GM19025 (cell line): ENCODE results near the gene ASTL.
"Not testable (repeated sequence)": the region's sequence is repeated elsewhere in the genome, so short reads cannot be mapped to it uniquely, and the experiment has no call there.

ENCODE experiments used
- ATAC-seq: cut with Tn5 transposase; IDR thresholded peaks from one replicate; pipeline ENCODE4 v1.9.1; 2021; ENCODE audit warnings: mild to moderate bottlenecking, low read depth, moderate library complexity; ENCODE audit not compliant: unreplicated experiment

ASTL gene

DNA sequence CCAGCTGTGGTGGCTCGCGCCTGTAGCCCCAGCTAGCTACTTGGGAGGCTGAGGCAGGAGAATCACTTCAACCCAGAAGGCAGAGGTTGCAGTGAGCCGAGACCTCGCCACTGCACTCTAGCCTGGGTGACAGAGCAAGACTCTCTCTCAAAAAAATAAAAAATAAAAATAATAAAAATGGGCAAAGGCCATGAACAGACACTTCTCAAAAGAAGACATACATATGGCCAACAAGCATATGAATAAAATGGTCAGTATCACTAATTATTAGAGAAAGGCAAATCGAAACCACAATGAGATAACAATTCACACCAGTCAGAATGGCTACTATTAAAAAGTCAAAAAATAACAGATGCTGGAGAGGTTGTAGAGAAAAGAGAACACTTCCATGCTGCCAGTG is 22.1 kb upstream of the ASTL start:
- not testable (repeated sequence) for ATAC-seq

DNA sequence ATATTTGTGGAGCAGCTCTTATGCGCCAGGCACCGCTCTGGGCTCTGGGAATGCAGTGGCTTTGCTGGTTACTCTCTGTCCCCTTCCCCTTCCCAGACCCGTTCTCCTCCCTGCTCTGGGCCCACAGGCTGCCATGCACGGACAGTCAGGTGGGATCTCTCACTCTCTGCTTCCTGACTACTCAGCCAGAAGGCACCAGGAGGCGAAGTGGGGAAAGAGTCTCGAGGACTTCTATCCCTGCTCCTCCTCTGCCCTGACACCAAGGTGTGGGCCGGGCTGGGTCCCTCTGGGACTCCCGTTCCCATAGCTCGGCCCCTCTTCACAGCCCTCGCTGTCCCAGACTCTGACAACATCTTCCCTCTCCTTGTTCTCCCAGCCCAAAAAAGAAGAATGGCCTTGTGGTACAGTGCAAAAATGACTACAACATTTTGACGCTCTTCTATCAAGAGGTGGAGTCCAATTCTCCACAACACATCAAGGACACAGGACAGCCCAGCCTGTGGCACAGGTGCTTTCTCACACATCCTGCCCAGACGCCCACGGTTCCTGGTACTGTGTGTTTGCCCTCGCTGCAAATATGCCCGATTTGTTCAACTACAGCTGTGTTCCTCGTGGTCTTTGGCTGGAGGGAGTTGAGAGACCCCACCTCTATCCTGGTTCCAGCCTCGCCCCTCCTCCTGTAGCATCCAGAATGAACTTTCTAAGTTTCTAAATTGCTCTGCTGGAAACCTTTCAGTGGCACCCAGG is 21.0 kb upstream of the ASTL start:
- ATAC-seq = no peak

DNA sequence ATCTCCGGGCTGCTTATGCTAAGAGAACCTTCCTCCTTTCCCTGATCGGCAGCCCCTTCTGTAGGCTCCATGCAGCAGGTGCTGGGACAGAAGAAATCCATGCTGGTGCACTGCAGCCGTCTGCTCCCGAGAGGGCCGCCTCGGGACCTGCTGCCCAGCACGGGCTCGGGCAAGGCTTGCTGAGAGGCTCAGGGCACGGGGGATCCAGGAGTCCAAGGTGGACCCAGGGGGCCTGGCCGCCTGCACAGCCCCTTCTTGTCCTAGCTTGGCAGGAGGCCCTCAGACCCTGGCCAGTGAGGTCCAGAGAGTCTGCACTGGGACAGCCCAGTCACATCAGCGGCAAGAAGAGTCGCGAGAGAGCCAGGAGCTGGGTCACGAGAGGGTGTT is 20.2 kb upstream of the ASTL start:
- no peak for ATAC-seq

DNA sequence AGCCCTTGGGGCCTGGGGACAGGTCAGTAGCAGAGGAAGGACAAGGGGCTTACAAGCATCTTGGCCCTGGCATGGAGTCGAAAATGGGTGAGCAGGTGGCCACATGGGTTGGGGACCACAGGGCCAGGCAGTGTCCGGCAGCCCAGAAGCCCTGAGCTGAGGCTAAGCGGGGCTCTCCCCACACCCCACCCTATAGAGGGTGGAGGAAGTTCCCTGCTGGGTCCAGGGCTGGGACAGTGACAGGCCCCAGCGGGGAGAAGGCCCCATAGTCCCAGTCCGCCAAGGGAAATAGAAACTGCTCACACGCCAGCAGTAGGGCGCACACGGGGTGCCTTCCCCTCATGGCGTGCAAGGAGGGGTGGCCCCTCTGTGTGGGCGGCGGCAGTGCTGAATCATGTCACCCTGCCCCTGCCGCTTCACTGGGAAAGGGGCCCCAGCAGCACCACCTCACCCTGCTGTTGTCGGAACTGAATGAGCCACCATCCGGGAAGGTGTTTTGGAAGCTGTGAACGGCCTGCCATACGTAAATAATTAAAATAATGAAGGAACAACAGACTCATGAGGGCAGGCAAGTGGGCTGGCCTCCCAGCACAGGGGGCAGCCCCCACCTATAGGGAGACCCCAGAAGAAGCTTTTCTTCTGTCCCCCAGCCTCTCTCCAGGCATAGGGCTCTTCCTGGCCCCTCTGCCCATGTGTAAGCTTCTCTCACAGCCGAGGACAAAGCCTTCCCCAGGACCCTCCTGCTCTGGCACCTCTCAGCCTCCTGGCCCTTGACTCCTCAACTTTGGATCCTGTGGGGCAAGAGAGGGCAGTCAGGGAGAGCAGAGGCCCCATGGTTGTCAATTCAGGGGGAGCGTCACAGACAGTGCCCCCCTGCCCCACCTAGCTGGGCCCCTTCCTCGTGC is 19.6 kb upstream of the ASTL start:
- ATAC-seq = peak; percentile 59

DNA sequence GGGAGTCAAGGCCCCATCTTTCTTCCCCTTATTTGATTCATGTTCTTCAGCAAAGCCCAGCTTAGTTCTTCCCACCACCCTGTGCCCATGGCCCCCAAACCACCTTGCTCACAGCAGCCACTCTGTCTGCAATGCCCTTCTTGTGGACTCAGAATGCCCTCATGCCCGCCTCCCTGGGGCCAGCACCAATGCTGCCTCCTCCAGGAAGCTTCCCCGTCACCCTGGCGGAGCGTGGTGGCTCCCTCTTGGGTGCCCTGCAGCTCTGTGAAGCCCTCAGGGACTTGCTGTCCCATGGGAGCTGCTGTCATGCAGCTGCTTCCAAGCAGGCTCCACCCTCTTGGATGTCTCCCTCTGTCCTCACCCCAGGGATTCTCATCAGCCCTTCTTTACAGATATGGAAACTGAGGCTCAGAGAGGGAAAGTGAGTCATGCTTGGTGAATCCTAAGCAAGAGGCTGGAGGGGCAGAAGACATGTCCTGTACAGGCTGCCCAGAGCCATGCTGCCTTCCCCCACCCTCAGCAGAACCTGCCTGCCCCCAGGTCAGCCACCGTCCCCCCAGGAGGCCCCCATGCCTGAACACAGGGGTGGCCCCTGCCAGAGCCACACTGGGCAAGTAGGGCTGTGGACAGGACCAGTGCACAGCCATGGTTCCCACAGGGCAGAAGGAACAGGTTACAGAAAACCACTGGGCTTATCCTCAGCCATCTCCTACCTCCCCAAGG is 18.8 kb upstream of the ASTL start:
- peak; percentile 48 for ATAC-seq

DNA sequence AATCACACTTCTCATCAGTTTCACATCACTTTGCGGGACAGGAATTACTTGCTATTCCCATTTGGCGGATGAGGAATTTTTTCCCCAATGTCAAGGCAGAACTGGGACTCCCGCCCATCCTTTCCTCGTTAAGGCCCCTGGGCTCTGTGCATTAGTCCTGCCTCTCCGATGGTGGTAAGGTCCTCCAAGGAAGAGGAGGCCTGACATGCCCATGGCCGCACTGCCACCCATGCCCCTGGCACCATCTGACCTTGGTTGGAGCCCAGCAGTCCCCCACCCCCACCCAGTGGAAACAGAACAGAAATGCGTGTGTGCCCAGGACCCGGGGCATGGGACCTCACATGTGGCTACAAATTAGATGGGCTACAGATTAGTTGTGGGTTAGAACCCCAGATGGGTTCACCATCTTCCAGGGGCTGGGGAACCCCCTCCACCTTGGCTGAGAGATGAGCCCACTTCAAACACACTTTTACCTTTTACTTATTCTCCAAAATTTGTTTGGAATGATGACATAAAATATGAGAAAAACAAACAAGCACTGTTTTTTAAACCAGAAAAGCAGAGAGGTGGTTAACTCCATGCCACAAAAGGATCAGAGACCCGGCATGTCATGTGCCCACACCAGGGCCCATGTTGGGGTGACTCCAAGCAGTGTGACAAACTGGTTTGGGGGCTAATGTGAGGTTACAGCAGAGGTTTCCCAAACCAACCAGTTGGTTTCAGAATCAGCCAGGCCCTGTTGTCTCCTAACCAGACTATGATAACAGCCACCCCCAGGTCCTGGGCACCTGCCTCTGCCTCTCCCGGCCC is 17.9 kb upstream of the ASTL start:
- no peak for ATAC-seq

DNA sequence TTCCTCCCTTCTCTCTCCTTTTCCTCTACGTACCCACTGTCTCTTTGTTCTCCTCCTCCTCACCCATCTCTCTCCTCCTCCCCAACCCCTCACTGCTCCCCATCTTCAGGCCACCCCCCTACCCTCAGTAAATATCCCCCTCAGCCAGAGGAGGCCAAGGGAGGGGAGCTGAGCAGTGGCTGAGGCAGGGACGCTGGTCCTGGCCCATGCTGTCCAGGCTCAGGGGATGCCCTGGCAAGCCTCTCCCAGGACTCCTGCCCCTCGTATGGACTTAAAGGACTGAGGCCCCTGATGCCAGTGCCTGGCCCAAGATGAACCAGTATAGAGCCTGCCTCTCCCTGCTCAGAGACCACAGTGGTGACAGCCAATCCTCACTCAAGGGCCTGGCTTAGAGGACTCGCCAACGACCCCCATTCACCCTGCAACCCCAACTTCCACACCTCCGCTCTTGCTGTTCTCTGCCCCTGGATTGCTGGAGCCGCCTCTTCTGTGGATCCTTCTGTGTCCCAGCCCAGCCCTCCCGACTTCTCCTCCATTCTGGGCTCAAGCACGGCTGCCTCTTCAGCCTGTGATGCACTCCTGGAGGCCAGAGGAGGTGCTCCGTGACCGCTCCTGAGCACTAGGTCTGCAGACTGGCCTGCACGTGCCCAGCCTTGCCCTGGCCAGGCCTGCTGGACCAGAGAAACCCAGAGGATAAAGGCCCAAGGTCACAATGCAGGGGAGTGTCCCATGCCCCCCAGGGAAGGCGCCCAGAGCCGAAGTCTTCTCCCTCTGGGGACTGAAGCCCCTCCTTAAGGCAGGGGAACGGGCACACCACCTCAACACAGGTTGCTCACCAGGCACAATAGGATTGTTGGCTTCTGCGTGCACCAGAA is 16.4 kb upstream of the ASTL start:
- ATAC-seq = no peak

DNA sequence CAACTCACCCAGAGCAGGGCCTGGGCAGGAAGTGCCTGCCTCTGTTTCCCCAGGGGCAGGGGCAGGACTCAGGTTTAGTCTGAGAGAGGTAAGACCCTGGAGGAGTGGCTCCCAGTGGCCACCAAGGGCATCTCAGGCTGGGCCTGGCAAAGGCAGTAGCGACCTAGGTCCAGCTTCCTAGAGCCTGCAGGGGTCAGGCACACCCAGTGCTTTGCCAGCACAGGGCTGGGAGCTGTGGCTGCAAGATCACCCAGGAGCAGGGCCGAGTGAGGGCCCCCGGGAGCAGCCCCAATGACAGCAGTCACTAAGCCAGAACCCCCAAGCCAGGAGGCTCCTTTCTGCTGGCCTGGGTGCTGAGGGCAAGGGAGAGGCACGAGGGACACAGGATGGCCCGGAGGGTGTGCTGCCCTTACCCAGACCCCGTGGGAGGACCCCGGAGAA is 15.7 kb upstream of the ASTL start:
- no peak for ATAC-seq

DNA sequence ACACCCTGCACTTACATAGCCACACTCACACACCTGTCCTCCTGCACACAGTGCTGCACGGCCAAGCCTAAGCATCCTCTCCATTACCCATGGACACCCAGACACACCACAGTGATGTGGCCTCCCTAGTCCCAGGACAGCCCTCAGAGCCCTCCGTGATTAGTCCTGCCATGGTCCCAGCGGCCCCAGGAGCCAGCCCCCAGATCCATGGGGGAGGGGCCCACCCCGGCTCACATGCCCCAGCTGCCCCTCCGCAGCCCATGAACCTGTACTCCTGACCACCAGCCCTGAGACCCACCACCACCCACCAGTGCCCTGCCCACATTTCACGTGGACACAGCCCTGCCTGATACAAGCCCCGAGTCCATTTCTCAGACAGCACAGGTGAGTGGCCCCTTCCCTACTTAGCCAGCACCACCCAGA is 15.0 kb upstream of the ASTL start:
- no peak for ATAC-seq

DNA sequence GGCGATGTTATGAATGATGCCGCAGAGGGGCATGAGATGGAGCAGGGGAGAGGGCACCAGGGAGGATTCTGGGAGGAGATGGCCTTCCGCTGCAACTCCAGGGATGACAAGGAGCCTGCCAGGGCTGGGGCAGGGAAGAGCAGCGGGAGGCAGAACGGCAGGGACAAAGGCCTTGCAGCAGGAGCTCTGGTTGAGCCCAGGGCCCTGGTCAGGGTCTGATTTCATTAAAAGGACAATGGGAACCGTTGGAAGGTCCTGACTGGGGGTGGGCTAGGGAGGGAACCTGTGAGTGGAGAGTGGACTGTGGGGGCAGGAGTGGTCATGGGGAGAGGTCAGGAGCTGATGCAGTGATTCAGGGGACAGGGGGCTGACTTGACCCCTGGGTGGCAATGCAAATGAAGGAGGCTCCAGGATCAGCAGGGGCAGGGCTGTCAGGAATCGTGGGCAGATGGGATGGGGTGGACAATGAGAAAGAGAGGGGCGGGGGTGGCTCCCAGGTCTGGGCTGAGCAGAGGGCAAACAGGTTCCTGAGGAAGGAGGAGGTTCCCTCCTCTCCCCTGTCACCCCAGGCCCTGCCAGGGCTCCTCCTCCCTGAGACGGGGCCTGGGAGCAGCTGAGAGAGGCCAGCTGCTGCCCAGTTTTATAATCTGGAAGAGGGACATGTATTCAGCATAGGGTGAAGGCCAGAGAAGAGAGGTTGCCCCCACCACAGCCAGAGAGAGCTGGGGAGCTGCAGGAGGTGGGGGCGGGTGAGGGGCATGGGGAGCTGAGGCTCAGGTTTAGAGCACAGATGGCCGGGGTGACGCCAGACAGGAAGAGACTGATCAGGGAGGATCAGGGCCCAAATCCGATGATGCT is 14.2 kb upstream of the ASTL start:
- no peak for ATAC-seq

DNA sequence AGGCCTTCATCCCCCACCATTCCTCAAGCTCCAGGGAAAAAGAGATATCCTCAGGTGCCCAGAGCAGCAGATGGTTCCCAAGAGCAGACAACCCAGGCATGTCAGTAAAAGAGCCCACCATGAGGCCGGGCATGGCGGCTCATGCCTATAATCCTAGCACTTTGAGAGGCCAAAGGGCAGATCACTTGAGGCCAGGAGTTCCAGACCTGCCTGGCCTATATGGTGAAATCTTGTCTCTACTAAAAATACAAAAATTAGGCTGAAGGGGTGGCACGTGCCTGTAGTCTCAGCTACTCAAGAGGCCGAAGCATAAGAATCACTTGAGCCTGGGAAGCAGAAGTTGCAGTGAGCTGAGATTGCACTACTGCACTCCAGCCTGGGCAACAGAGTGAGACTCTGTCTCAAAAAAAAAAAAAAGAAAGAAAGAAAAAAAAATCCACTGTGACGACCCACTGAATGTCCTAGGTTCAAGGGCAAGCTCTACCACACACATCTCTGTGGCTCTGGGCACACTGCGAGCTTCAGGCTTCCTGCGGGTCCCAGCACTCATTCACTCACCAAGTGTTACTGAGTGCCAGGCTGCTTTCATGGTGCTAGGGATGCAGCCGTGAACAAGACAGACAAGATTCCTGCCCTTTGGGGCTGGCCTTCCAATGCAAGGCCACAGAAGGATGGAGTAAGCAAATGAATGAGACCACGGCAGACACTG is 13.4 kb upstream of the ASTL start:
- ATAC-seq = no peak

DNA sequence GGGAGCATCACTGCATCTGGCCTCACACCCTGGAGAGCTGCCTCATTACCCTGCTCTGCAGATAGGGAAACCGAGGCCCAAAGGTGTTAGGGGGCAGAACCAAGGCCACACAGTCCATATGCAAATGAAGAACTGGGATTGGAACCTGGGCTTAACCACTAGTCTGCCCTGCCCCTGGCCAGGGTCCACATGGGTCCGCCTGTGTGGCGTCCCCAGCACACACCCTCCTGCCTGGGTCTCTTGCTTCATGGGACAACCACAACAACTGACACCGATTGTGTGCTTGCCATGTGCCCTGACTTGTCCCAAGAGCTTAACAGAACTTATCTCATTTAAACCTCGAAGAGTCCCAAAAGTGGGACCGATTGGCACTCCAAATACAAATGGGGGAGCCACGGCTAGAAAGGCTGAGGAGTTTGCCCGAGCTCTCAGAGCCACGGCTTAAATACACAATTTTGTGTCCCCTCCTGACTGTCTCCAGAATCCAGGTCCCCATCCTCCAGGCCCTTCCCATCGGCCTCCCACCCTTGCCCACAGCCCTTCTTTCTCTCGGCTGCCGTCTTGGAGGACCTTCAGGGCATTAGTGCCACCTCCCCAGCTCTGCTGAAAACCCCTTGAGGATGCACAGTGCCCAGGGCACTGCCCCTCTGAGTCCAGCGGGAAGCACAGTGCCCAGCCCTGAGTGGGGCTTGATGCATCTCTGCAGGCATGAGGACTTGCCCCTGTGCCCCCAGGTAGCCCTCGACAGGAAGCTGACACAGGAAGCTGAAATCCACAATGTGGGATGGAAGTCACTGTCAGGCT is 12.7 kb upstream of the ASTL start:
- ATAC-seq = no peak

DNA sequence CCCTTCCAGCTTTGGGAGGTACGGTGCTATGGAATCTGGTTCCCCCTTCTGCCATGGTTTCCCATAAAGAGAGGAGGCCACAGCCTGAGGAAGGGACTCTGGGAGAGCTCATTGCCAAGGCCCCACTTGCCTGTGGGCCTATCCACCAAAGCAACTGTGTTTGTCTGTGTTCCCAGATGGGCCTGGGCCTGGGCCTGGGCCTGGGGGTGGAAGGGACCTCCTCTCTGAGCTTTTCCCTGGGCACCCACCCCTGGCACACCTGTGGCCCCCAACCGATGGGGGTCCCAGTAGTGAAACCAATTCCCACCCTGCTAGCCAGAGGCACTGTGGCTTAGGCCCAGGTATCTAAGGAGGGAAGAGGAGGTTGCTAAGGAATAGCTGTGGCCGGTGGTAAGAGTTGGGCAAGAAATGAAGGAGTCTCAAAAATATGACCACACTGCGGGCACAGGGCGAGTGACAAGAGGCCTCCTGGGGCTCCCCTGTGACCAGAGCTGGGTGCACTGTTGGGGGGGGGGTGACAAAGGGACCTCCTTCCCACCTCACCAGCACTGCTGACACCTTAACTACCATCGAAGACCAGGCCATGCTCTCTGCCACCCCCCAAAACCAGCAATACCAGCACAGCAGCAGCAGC is 11.8 kb upstream of the ASTL start:
- no peak for ATAC-seq

DNA sequence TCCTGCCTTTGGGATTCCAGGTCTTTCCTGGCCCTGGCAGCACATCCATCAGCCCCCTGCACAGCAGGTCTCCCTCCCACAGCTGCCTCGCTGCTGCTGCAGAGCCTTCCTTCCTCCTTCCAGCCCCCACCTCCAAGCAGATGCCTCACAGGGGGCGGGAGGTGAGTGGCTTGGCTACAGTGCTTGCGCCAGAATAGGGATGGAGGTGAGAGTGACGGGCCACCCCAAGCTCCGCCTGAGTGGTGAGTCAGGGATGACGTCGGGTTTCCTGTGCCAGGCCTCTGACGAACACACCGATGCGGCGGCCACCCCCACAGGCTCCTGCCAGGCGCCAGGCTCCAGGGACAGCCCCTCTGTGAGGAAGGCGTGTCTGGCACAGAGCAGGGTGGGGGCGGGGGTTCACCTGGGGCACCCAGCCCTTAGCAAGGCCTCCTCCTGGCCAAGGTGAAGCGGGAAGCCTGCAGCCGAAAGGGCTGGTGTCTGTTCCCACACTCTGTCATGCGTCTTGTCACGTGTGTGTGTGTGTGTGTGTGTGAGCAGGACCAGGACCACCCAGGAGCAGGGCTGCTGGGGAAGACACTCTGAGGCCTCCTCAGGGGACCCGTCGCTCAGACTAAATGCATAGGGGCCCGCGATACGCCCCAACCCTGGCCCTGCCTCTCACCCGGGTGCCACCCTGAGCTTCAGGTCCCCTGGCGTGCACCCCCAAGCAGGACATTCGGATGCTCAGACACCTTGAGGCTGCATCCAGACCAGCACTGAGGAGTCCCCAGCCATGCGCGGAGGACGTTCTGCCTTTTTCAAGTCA is 10.3 kb upstream of the ASTL start:
- peak; percentile 26 for ATAC-seq

DNA sequence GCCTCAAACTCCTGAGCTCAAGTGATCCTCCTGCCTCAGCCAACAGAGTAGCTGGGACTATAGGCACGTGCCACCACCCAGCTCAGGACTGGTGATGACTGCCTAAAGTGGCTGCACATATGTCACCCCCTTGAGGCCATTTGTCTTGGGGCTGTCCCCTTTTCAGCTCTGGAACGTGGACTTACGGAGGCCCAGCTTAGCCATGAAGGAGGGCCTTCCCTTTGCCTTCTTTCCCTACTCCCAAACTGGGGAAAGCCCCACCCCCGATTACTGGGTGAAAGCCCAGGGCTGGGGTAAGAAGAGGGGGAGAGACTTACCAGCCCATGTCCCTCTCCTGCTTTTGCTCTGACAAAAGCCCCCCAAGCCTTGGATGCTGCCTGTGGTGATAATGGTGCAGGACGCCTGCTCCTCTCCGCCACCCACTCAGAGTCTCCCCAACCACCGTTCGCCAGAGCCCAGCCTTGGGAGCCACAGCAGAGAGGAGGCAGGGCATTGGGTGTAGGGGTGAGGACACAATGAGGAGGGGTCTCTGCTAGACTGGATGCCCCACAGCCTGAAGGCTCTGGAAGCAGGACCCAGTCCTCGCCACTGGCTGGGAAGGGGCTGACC is 9.4 kb upstream of the ASTL start:
- ATAC-seq = no peak
